Ascending aorta (tissue), 1 donor: ENCODE measurements around the gene SGO1. TPM values are rescaled to one million over a fixed set of nuclear protein-coding genes. Genes with fewer than 3 reads are reported as not detected.

Source experiments
- total RNA-seq: library from RNA; depleted of rRNA; stranded (reverse); fragments of >200 nt; gene quantifications from one replicate; pipeline ENCODE4 v1.1.0, GENCODE V29; 2016

The SGO1 gene
- total RNA-seq, 1 donor from 2014 or later: not detected

Other genes starting within 250 kb of the SGO1 start
- gene RAB5A, start 239.1 kb downstream of the SGO1 start, total RNA-seq: 54.9 TPM
- gene PP2D1, start 173.9 kb downstream of the SGO1 start, total RNA-seq: not detected
- gene KAT2B, start 145.8 kb downstream of the SGO1 start, total RNA-seq: 10.5 TPM